GM18868 (cell line): ENCODE results near the gene PRTN3.

ENCODE experiments used
- ATAC-seq: cut with Tn5 transposase; IDR thresholded peaks from one replicate; pipeline ENCODE4 v1.9.1; 2021; ENCODE audit warnings: mild to moderate bottlenecking, moderate library complexity; ENCODE audit not compliant: unreplicated experiment

PRTN3 gene

GRCh38 chr19:840519-841206, at the start of gene PRTN3:
TSS of gene PRTN3 (plus strand) at chr19:840999. CDS start at chr19:841009, 10 bp downstream.
- ATAC-seq: no peak

GRCh38 chr19:791007-791566, 49.7 kb upstream of the PRTN3 start:
- ATAC-seq: no peak

GRCh38 chr19:791567-792305, 49.1 kb upstream of the PRTN3 start:
- no peak for ATAC-seq

GRCh38 chr19:792306-792885, 48.4 kb upstream of the PRTN3 start:
- no peak for ATAC-seq

GRCh38 chr19:793806-794205, 47.0 kb upstream of the PRTN3 start:
- no peak for ATAC-seq

- ATAC-seq: no peak
Observed at GRCh38 chr19:795073-795611, 45.7 kb upstream of the PRTN3 start.

- ATAC-seq: no peak
Observed at GRCh38 chr19:795691-796581, 44.9 kb upstream of the PRTN3 start.

GRCh38 chr19:796692-797527, 43.9 kb upstream of the PRTN3 start, which contains the start of gene PTBP1:
TSS of gene PTBP1 (plus strand) at chr19:797452. CDS start at chr19:797498, 46 bp downstream.
- ATAC-seq: peak; percentile 77

- ATAC-seq: peak; percentile 34
Observed at GRCh38 chr19:797528-798414, 43.0 kb upstream of the PRTN3 start.

GRCh38 chr19:798415-799075, 42.3 kb upstream of the PRTN3 start:
- ATAC-seq: no peak

GRCh38 chr19:799076-799881, 41.5 kb upstream of the PRTN3 start:
- ATAC-seq: no peak

- no peak for ATAC-seq
Observed at GRCh38 chr19:800360-801029, 40.3 kb upstream of the PRTN3 start.

GRCh38 chr19:801030-801860, 39.6 kb upstream of the PRTN3 start:
- no peak for ATAC-seq

GRCh38 chr19:801861-802497, 38.8 kb upstream of the PRTN3 start:
- no peak for ATAC-seq

GRCh38 chr19:802498-803098, 38.2 kb upstream of the PRTN3 start:
- no peak for ATAC-seq
